Endothelial cell of umbilical vein (primary cell): ENCODE results near the gene KATNAL1.

Experiments used
- CTCF ChIP-seq, 2 donors: IDR thresholded peaks; 1 replicate in 1 of 2; 2 replicates in 1 of 2; pipeline ENCODE4 v1.5.1; 2011; ENCODE audit warnings: low read length in 2 of 2, mild to moderate bottlenecking in 2 of 2, moderate library complexity in 2 of 2, control low read depth in 1 of 2, inconsistent platforms in 1 of 2, low read depth in 1 of 2; ENCODE audit not compliant: insufficient read depth in 1 of 2; ENCODE audit errors: extremely low read depth in 1 of 2
- EZH2 ChIP-seq: IDR thresholded peaks from 2 replicates; pipeline ENCODE4 v1.6.1; 2012; ENCODE audit warnings: borderline replicate concordance, low read depth, mild to moderate bottlenecking, moderate library complexity, low read length, inconsistent platforms; ENCODE audit not compliant: severe bottlenecking
- GATA2 ChIP-seq: IDR thresholded peaks from 2 replicates; pipeline ENCODE4 v1.7.0; 2011; ENCODE audit warnings: low read depth, mild to moderate bottlenecking, moderate library complexity, mixed read lengths, low read length; ENCODE audit not compliant: insufficient read length, insufficient read depth
- JUN ChIP-seq: IDR thresholded peaks from 2 replicates; pipeline ENCODE4 v1.6.1; 2011; ENCODE audit warnings: borderline replicate concordance, low read depth; ENCODE audit not compliant: insufficient read length, insufficient read depth
- TF ChIP-seq, protein P1 (sequence below): IDR thresholded peaks from 2 replicates; pipeline ENCODE4 v1.6.1; 2011; ENCODE audit not compliant: insufficient read depth, insufficient read length

DNA sequence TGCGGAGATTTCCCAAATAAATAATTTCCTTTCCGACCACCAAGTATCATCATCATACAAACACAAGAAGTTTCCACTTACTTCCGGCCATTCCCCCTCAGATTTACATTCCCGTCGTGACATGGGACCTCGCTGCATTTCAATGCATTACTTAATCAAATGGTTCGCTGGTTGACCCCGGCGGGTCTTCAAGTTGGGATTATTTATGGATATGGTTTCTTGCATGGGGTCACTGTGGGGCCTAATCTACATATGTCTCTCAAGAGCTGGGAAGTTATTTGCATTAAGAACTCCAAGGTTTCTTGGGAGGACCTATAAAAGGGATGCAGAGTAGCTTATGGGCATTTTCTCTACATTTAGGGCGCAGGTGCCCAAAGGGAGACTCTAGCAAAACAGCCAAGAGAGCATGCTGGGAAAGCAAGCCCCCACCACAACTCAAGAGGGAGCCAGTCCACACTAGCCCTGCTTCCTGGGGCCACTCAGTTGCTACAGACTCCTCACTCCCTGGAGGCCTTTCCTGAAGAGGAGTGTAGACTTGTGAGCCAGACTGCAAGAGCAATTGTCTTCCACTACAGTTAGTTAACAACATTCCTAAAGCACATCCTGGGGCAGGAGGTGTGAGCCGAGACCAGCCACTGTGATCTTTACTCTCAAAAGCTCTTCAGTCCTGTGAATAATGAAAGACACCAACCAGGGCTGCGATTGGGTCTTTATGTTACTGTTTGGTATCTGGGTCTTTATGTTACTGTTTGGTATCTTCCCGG is 125.3 kb downstream of the KATNAL1 start:
- TF ChIP-seq JUN (no peak), CTCF (IDR thresholded peaks at IDR 0.05; ENCODE audit: extremely low read depth in 1 of 2, insufficient read depth in 1 of 2, low read depth in 1 of 2, low read length in 2 of 2) (no peak), EZH2 (no peak), GATA2 (no peak)
- TF ChIP-seq, protein P1, sequence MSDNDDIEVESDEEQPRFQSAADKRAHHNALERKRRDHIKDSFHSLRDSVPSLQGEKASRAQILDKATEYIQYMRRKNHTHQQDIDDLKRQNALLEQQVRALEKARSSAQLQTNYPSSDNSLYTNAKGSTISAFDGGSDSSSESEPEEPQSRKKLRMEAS = no peak
